Tibial nerve (tissue), 4 donors: ENCODE measurements around the gene SYT9. TPM values are rescaled to one million over a fixed set of nuclear protein-coding genes. Genes with fewer than 3 reads are reported as not detected.

Experiments
- DNase-seq, 2 donors: peaks; one replicate each; pipeline ENCODE4 v3.0.0-alpha.2; 2019; ENCODE audit warnings: low spot score in 2 of 2
- H3K27ac ChIP-seq, 4 donors: fragments of 200-600 bp; sonication (generic) in 3 of 4; one replicate each; pipeline ENCODE4 v1.5.1; 2017 to 2019; ENCODE audit warnings: mild to moderate bottlenecking in 1 of 4
- H3K27me3 ChIP-seq, 2 donors: fragments of 200-600 bp; sonication (generic) in 1 of 2; one replicate each; pipeline versions ENCODE4 v1.5.1 to v1.6.0; 2017 to 2019
- H3K36me3 ChIP-seq, 3 donors: fragments of 200-600 bp; sonication (generic); one replicate each; pipeline ENCODE4 v1.5.1; 2018 to 2019
- H3K4me1 ChIP-seq, 4 donors: fragments of 200-600 bp; sonication (generic) in 3 of 4; one replicate each; pipeline ENCODE4 v1.5.1; 2017 to 2019
- H3K4me3 ChIP-seq, 4 donors: fragments of 200-600 bp; sonication (generic) in 3 of 4; one replicate each; pipeline ENCODE4 v1.5.1; 2017 to 2019; ENCODE audit warnings: mild to moderate bottlenecking in 1 of 4, moderate library complexity in 1 of 4
- H3K9me3 ChIP-seq, 4 donors: fragments of 200-600 bp; sonication (generic) in 3 of 4; one replicate each; pipeline ENCODE4 v1.5.1; 2017 to 2019
- CTCF ChIP-seq, 5 experiments: fragments of 200-600 bp in 3 of 5; fragments of 450-650 bp in 2 of 5; sonication (generic) in 3 of 5; IDR thresholded peaks; one replicate each; pipeline ENCODE4 v1.5.1; 2016 to 2019; ENCODE audit warnings: antibody characterized with exemption in 5 of 5, mild to moderate bottlenecking in 3 of 5, moderate library complexity in 2 of 5
- EP300 ChIP-seq, 2 donors: sonication (generic); formaldehyde crosslinking; IDR thresholded peaks; one replicate each; pipeline ENCODE4 v1.6.1; 2017; ENCODE audit warnings: antibody characterized with exemption in 2 of 2, mild to moderate bottlenecking in 1 of 2
- POLR2A ChIP-seq, 2 donors: fragments of 450-650 bp; IDR thresholded peaks; one replicate each; pipeline ENCODE4 v1.6.1; 2017; ENCODE audit warnings: antibody characterized with exemption in 2 of 2, mild to moderate bottlenecking in 2 of 2, moderate library complexity in 2 of 2
- whole genome bisulfite sequencing, 2 donors: methylation state at CpG; one replicate each; pipeline ENCODE4 v1.1.5; 2018; 5-methylcytosine and 5-hydroxymethylcytosine counted together
- total RNA-seq, 4 donors: library from RNA; depleted of rRNA; stranded (reverse); fragments of >200 nt; gene quantifications; one replicate each; pipeline ENCODE4 v1.1.0, GENCODE V29; 2016

The SYT9 gene
- total RNA-seq, 4 donors from 2014 or later, result 0.21 to 0.30 TPM; not detected in 2

DNA sequence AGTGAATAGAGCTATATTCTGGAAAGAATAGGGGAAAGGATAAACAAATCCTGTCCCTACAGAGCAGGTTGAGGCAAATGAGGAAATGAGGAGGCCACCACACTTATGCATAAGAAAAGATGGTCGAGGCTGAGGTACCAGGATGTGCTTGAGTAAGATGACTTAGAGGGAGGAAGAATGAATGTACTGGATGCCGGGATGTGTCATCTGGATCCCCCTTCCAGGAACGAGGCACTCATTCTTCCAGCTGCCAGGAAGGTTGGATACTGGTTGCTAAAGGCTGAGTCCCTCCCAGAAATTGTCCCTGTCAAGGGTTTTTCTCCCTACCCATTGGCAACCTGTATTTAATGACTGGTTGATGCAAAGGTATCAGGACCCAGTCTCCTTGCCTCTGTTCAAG, 31.1 kb upstream of the SYT9 start:
- no peaks in the 10 kb centered on the region for H3K4me1 ChIP-seq
- 64 to 69% methylated on average over 3 of the region's 3 CpGs for WGBS, 2 donors
- TF ChIP-seq CTCF (IDR thresholded peaks at IDR 0.05) (no peak), POLR2A (IDR thresholded peaks at IDR 0.05) (no peak), EP300 (IDR thresholded peaks at IDR 0.05) (no peak)
- no peaks in the 10 kb centered on the region for H3K36me3 ChIP-seq
- no peak overlapping the region for H3K27ac ChIP-seq
- no peak for DNase-seq
- H3K27me3 ChIP-seq, result peaks cover 0 to 6% of the 10 kb centered on the region in 2 donors
- H3K9me3 ChIP-seq, result no peaks in the 10 kb centered on the region
- H3K4me3 ChIP-seq, result no peak overlapping the region

DNA sequence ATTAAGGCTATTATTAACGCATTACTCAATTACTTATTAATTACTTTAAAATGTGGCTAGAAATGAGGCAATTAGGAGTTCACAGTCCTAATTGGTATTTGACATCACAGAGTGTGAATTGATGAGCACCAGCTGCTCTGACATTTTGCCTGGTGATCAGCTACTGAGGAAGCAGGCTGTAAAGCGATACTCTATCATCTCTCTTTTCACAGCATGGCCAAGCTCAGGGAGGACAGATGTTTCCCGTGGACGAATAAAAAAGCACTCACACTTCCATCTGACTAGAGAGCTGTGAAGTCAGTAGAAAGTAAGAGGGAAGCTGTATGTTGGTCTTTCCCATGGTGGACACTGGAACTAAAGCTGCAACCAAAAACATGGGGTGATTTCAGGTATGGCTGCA, 29.1 kb upstream of the SYT9 start:
- H3K4me3 ChIP-seq, result no peak overlapping the region
- H3K9me3 ChIP-seq, result no peaks in the 10 kb centered on the region
- WGBS, 2 donors, result 40% methylated on average over 4 of the region's 4 CpGs
- no peak for DNase-seq
- H3K27me3 ChIP-seq, result peaks cover 0 to 6% of the 10 kb centered on the region in 2 donors
- no peak overlapping the region for H3K27ac ChIP-seq
- no peaks in the 10 kb centered on the region for H3K36me3 ChIP-seq
- TF ChIP-seq EP300 (IDR thresholded peaks at IDR 0.05) (no peak), CTCF (IDR thresholded peaks at IDR 0.05) (no peak), POLR2A (IDR thresholded peaks at IDR 0.05) (no peak)
- no peaks in the 10 kb centered on the region for H3K4me1 ChIP-seq

DNA sequence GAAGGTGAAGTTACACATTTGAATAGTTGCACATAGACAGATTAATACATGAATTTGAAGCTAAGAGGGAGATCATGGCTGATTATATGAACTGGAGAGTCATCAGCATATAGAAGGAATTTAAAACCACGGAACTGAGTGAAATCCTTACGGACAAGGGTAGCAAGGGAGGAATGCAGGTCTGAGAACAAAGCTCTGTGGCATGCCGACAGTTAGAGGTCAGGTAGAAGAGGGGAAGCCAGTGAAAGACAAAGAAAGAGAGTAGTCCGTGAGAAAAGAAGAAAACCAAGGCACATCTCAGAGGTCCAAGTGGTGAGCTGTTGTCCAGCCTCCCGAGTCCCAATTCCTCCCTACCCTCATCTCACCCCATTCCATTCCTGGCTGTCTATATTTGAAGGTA, 11.8 kb upstream of the SYT9 start:
- Histone ChIP-seq H3K27me3 (no peaks in the 10 kb centered on the region), H3K4me3 (no peak overlapping the region), H3K36me3 (no peaks in the 10 kb centered on the region), H3K4me1 (no peaks in the 10 kb centered on the region), H3K9me3 (no peaks in the 10 kb centered on the region), H3K27ac (no peak overlapping the region)
- no peak for DNase-seq
- WGBS, 2 donors, result 46 to 65% methylated on average over 5 of the region's 5 CpGs
- no peak for TF ChIP-seq POLR2A (IDR thresholded peaks at IDR 0.05)

GRCh38 chr11:7245341-7245740, 6.4 kb upstream of the SYT9 start:
- DNase-seq, result no peak
- TF ChIP-seq POLR2A (IDR thresholded peaks at IDR 0.05) (no peak), EP300 (IDR thresholded peaks at IDR 0.05) (no peak), CTCF (IDR thresholded peaks at IDR 0.05) (no peak)
- H3K9me3 ChIP-seq, result peaks cover 0 to 7% (median 0%) of the 10 kb centered on the region in 4 donors
- H3K36me3 ChIP-seq, result no peaks in the 10 kb centered on the region
- WGBS, 2 donors, result 53 to 81% methylated on average over 3 of the region's 3 CpGs
- H3K4me1 ChIP-seq, result no peaks in the 10 kb centered on the region
- no peaks in the 10 kb centered on the region for H3K27me3 ChIP-seq
- no peak overlapping the region for H3K4me3 ChIP-seq
- H3K27ac ChIP-seq, result no peak overlapping the region

GRCh38 chr11:7246179-7246578, 5.5 kb upstream of the SYT9 start:
- Histone ChIP-seq H3K27ac (no peak overlapping the region), H3K27me3 (peaks cover 0 to 6% of the 10 kb centered on the region in 2 donors), H3K4me3 (no peak overlapping the region), H3K4me1 (no peaks in the 10 kb centered on the region), H3K36me3 (no peaks in the 10 kb centered on the region), H3K9me3 (peaks cover 0 to 7% (median 0%) of the 10 kb centered on the region in 4 donors)
- TF ChIP-seq EP300 (IDR thresholded peaks at IDR 0.05), result no peak
- no peak for DNase-seq
- WGBS, 2 donors, result 50 to 65% methylated on average over 1 of the region's 1 CpG

DNA sequence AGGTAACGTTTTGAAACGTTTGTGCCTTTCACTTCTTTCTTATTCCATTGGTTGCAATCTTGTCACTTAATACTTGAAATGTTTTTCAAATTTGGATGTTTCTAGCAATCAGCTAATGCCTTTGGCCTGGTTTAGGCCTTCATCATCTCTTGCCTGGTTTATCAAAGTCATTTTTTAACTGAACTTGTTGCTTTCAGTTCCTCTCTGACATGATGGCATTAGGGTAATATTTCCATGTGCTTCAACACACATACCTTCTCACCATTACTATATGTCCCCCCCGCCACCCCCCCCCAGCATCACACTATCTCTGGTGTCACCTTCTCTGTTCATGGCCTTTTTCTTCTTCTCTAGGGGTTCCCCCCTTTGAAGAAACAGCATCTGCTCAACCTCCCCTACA, 1.5 kb upstream of the SYT9 start:
- Histone ChIP-seq H3K9me3 (peaks cover 0 to 7% (median 0%) of the 10 kb centered on the region in 4 donors), H3K27ac (no peak overlapping the region), H3K4me1 (peaks cover 0 to 17% (median 6%) of the 10 kb centered on the region in 4 donors), H3K36me3 (no peaks in the 10 kb centered on the region), H3K27me3 (peaks cover 0 to 36% of the 10 kb centered on the region in 2 donors), H3K4me3 (no peak overlapping the region)
- 81 to 84% methylated on average over 3 of the region's 3 CpGs for WGBS, 2 donors
- DNase-seq, result no peak
- TF ChIP-seq EP300 (IDR thresholded peaks at IDR 0.05), result no peak
- no peak for TF ChIP-seq CTCF (IDR thresholded peaks at IDR 0.05)
- TF ChIP-seq POLR2A (IDR thresholded peaks at IDR 0.05), result no peak
